Ishikawa (cell line): ENCODE data around the gene SLC29A1.

Experiments used
- CEBPB ChIP-seq: IDR thresholded peaks from 2 replicates; pipeline ENCODE4 v1.6.1; 2012
- CREB1 ChIP-seq: IDR thresholded peaks from 2 replicates; pipeline ENCODE4 v1.6.1; 2012; ENCODE audit warnings: low read depth
- EGR1 ChIP-seq: IDR thresholded peaks from 2 replicates; pipeline ENCODE4 v1.6.1; 2012
- EP300 ChIP-seq: IDR thresholded peaks from 2 replicates; pipeline ENCODE4 v1.6.1; 2012; ENCODE audit warnings: borderline replicate concordance
- FOXM1 ChIP-seq: IDR thresholded peaks from 2 replicates; pipeline ENCODE4 v1.6.1; 2012; ENCODE audit warnings: low read depth, borderline replicate concordance
- MAX ChIP-seq: IDR thresholded peaks from 2 replicates; pipeline ENCODE4 v1.6.1; 2012
- NFIC ChIP-seq: IDR thresholded peaks from 2 replicates; pipeline ENCODE4 v1.6.1; 2012
- RAD21 ChIP-seq: IDR thresholded peaks from 2 replicates; pipeline ENCODE4 v1.6.1; 2012; ENCODE audit warnings: low read depth
- REST ChIP-seq: IDR thresholded peaks from 2 replicates; pipeline ENCODE4 v1.6.1; 2012; ENCODE audit warnings: low read depth, mild to moderate bottlenecking
- TAF1 ChIP-seq: IDR thresholded peaks from 2 replicates; pipeline ENCODE4 v1.6.1; 2012; ENCODE audit warnings: low read depth, mild to moderate bottlenecking
- TCF12 ChIP-seq: IDR thresholded peaks from 2 replicates; pipeline ENCODE4 v1.6.1; 2012; ENCODE audit warnings: low read depth
- TEAD4 ChIP-seq: IDR thresholded peaks from 2 replicates; pipeline ENCODE4 v1.6.1; 2012
- USF1 ChIP-seq: IDR thresholded peaks from 2 replicates; pipeline ENCODE4 v1.6.1; 2012
- YY1 ChIP-seq: IDR thresholded peaks from 2 replicates; pipeline ENCODE4 v1.6.1; 2012; ENCODE audit warnings: low read depth
- ZBTB7A ChIP-seq: IDR thresholded peaks from 2 replicates; pipeline ENCODE4 v1.6.1; 2012; ENCODE audit warnings: low read depth

SLC29A1 gene

GRCh38 chr6:44237813-44238433 lies 14.5 kb downstream of the SLC29A1 start:
- TF ChIP-seq EP300 (no peak), REST (no peak), YY1 (0 out of 2 replicates have a peak, but pooled peaks have one; percentile 9), CEBPB (no peak), TCF12 (no peak), MAX (peak; percentile 46; the same call in 1 of the 2 replicates), FOXM1 (no peak), ZBTB7A (peak; percentile 90), RAD21 (peak; percentile 59; the same call in 1 of the 2 replicates)

- TF ChIP-seq TAF1 (no peak), TEAD4 (no peak), USF1 (no peak), EGR1 (no peak), RAD21 (no peak), REST (no peak), CEBPB (no peak)
Measured at GRCh38 chr6:44238687-44239350, 15.4 kb downstream of the SLC29A1 start.

GRCh38 chr6:44243345-44243744 lies 19.9 kb downstream of the SLC29A1 start:
- no peak for TF ChIP-seq EGR1
- TF ChIP-seq RAD21: no peak
- no peak for TF ChIP-seq NFIC
- no peak for TF ChIP-seq USF1
- TF ChIP-seq REST: no peak
- no peak for TF ChIP-seq TAF1
- TF ChIP-seq CREB1: no peak
- no peak for TF ChIP-seq YY1
- no peak for TF ChIP-seq TEAD4
- no peak for TF ChIP-seq CEBPB
- no peak for TF ChIP-seq EP300
- no peak for TF ChIP-seq FOXM1
- no peak for TF ChIP-seq TCF12
- TF ChIP-seq ZBTB7A: no peak
- no peak for TF ChIP-seq MAX

- TF ChIP-seq EGR1 (no peak), TCF12 (no peak), MAX (no peak), CEBPB (no peak), TEAD4 (no peak), RAD21 (no peak), EP300 (no peak), ZBTB7A (no peak), NFIC (no peak), CREB1 (no peak), REST (no peak), TAF1 (no peak)
Measured at GRCh38 chr6:44245391-44245911, 22.1 kb downstream of the SLC29A1 start.
